K562 (cell line): ENCODE measurements around the gene LSR. TPM values are rescaled to one million over a fixed set of nuclear protein-coding genes. Genes with fewer than 3 reads are reported as not detected.

Experiments
- ATAC-seq: fragments of 200-7000 bp; cut with Tn5 transposase; 3 replicates; pipeline ENCODE4 v1.9.1; 2020; ENCODE audit warnings: moderate library complexity
- BruUV-seq: library from RNA; stranded (reverse); fragments of 400-500 nt; replicated peaks from 2 replicates; lab custom pipeline; 2021; lab: Mats Ljungman, UMichigan
- CTCF ChIA-PET: fragments of 300-600 bp; formaldehyde crosslinking; extraction: SDS; loops from one replicate; lab custom pipeline; 2021; ENCODE audit warnings: low intra/inter-chr PET ratio; lab: Yijun Ruan, JAX
- POLR2A ChIA-PET: fragments of 300-600, 350-650 bp; sonication (Branson Sonifier 250); formaldehyde crosslinking; extraction: SDS; loops from one replicate; lab custom pipeline; 2021; ENCODE audit warnings: antibody characterized with exemption, inconsistent platforms; lab: Yijun Ruan, JAX
- DNase-seq, 4 experiments: peaks; one replicate each; pipeline versions ENCODE4 v3.0.0 to v3.0.0-alpha.2; 2011 to 2018; ENCODE audit warnings: low spot score in 3 of 4, mixed read lengths in 3 of 4; ENCODE audit errors: extremely low read depth in 1 of 4
- FAIRE-seq: peaks from 2 replicates; lab custom pipeline; 2011; peaks lifted over from hg19 to GRCh38; lab: Jason Lieb, UNC
- H2AFZ ChIP-seq: 2 replicates; pipeline ENCODE4 v1.6.0; 2011; ENCODE audit warnings: low read depth, low read length, control low read depth, inconsistent platforms
- H3K27ac ChIP-seq: fragments of 200-600 bp; 3 replicates; pipeline ENCODE4 v1.8.0; 2011; ENCODE audit warnings: low read depth, mild to moderate bottlenecking, control low read depth, inconsistent platforms, low read length, moderate library complexity, mixed read lengths; ENCODE audit errors: extremely low read depth
- H3K27me3 ChIP-seq, 2 experiments: fragments of 300-600 bp in 1 of 2; 2 replicates in 1 of 2; 3 replicates in 1 of 2; pipeline versions ENCODE4 v1.6.0 to v1.8.0; 2011; ENCODE audit warnings: inconsistent platforms in 2 of 2, low read length in 2 of 2, mild to moderate bottlenecking in 1 of 2, mixed read lengths in 1 of 2, moderate library complexity in 1 of 2; ENCODE audit not compliant: control insufficient read depth in 2 of 2, insufficient read depth in 2 of 2
- H3K36me3 ChIP-seq: fragments of 300-600 bp; 3 replicates; pipeline ENCODE4 v1.8.0; 2011; ENCODE audit warnings: mild to moderate bottlenecking, low read length, inconsistent platforms; ENCODE audit not compliant: control insufficient read depth, insufficient read depth
- H3K4me1 ChIP-seq, 2 experiments: fragments of 200-600 bp in 1 of 2; replicated peaks in 1 of 2; 2 replicates in 1 of 2; 3 replicates in 1 of 2; pipeline versions ENCODE4 v1.5.1 to v1.8.0; 2011; ENCODE audit warnings: inconsistent platforms in 2 of 2, low read length in 2 of 2, mild to moderate bottlenecking in 1 of 2, mixed read lengths in 1 of 2, moderate library complexity in 1 of 2; ENCODE audit not compliant: control insufficient read depth in 2 of 2, insufficient read depth in 2 of 2
- H3K4me2 ChIP-seq: 2 replicates; pipeline ENCODE4 v1.6.1; 2011; ENCODE audit warnings: low read length, control low read depth, inconsistent platforms, mixed read lengths; ENCODE audit not compliant: insufficient read depth
- H3K4me3 ChIP-seq: fragments of 200-600 bp; sonication (generic), shearing (Covaris generic); 2 replicates; pipeline ENCODE4 v1.5.1; 2016; ENCODE audit warnings: control low read depth, inconsistent platforms
- H3K79me2 ChIP-seq: fragments of 200-600 bp; 3 replicates; pipeline ENCODE4 v1.8.0; 2011; ENCODE audit warnings: low read length, inconsistent platforms; ENCODE audit not compliant: control insufficient read depth, insufficient read depth
- H3K9ac ChIP-seq, 2 experiments: 2 replicates each; pipeline versions ENCODE4 v1.6.0 to v1.6.1; 2011; ENCODE audit warnings: low read depth in 2 of 2, low read length in 2 of 2, control low read depth in 1 of 2, inconsistent platforms in 1 of 2, mild to moderate bottlenecking in 1 of 2, mixed read lengths in 1 of 2; ENCODE audit not compliant: insufficient read depth in 1 of 2
- H3K9me1 ChIP-seq: one replicate; pipeline ENCODE4 v1.6.0; 2011; ENCODE audit warnings: inconsistent platforms, mild to moderate bottlenecking, low read length, moderate library complexity; ENCODE audit not compliant: control insufficient read depth, insufficient read depth
- H3K9me3 ChIP-seq: replicated peaks from 2 replicates; pipeline ENCODE4 v1.5.1; 2011; ENCODE audit warnings: low read depth, low read length, inconsistent platforms; ENCODE audit not compliant: control insufficient read depth, insufficient read depth
- H4K20me1 ChIP-seq: replicated peaks from 2 replicates; pipeline ENCODE4 v1.6.1; 2011; ENCODE audit warnings: low read length, inconsistent platforms, mixed read lengths; ENCODE audit not compliant: control insufficient read depth, insufficient read depth
- ADNP ChIP-seq: fragments of 200-800 bp; sonication (Bioruptor generic); IDR thresholded peaks from 2 replicates; pipeline ENCODE4 v1.6.1; 2016; ENCODE audit warnings: missing genetic modification characterization, missing compliant biosample characterization
- ARID1B ChIP-seq: fragments of 450-650 bp; IDR thresholded peaks from 2 replicates; pipeline ENCODE4 v1.6.1; 2016; ENCODE audit warnings: antibody characterized with exemption, mild to moderate bottlenecking, inconsistent platforms
- BCOR ChIP-seq: fragments of 450-650 bp; IDR thresholded peaks from 2 replicates; pipeline ENCODE4 v1.6.1; 2016
- CBFA2T2 ChIP-seq: fragments of 450-650 bp; conservative IDR thresholded peaks from 2 replicates; pipeline ENCODE4 v1.6.1; 2017; ENCODE audit warnings: mild to moderate bottlenecking
- CBFA2T3 ChIP-seq: fragments of 450-650 bp; IDR thresholded peaks from 2 replicates; pipeline ENCODE4 v1.6.1; 2017
- CBX2 ChIP-seq: fragments of 200-600 bp; sonication (generic); IDR thresholded peaks from one replicate; pipeline ENCODE4 v1.6.1; 2012; ENCODE audit warnings: mild to moderate bottlenecking, low read length, inconsistent platforms; ENCODE audit not compliant: insufficient read depth, poor library complexity, severe bottlenecking
- CTBP1 ChIP-seq: fragments of 450-650 bp; IDR thresholded peaks from 2 replicates; pipeline ENCODE4 v1.6.1; 2016; ENCODE audit warnings: borderline replicate concordance
- EP300 ChIP-seq: IDR thresholded peaks from 2 replicates; pipeline ENCODE4 v1.6.1; 2012; ENCODE audit warnings: low read length, improper control_type of control experiment
- JUNB ChIP-seq: fragments of 450-650 bp; formaldehyde crosslinking; conservative IDR thresholded peaks from 2 replicates; pipeline ENCODE4 v1.4.0; 2020; ENCODE audit warnings: mild to moderate bottlenecking
- KDM1A ChIP-seq, 2 experiments: fragments of 450-650 bp; IDR thresholded peaks; 2 replicates each; pipeline ENCODE4 v1.6.1; 2016; ENCODE audit warnings: mild to moderate bottlenecking in 2 of 2
- KLF16 ChIP-seq: IDR thresholded peaks from 2 replicates; pipeline ENCODE4 v1.6.1; 2016; ENCODE audit warnings: antibody characterized with exemption
- RBM25 ChIP-seq: fragments of 200-400 bp; formaldehyde crosslinking; IDR thresholded peaks from 2 replicates; pipeline ENCODE4 v1.6.1; 2018; ENCODE audit warnings: low read length, low read depth, moderate library complexity; ENCODE audit not compliant: severe bottlenecking
- RCOR1 ChIP-seq, 2 experiments: IDR thresholded peaks; 2 replicates each; pipeline ENCODE4 v1.6.1; 2012; ENCODE audit warnings: low read depth in 2 of 2, low read length in 2 of 2, borderline replicate concordance in 1 of 2, improper control_type of control experiment in 1 of 2
- SMARCA4 ChIP-seq: fragments of 450-650 bp; IDR thresholded peaks from 2 replicates; pipeline ENCODE4 v1.6.1; 2016
- SOX6 ChIP-seq: fragments of 450-650 bp; IDR thresholded peaks from 2 replicates; pipeline ENCODE4 v1.6.1; 2014; ENCODE audit warnings: mild to moderate bottlenecking
- TAL1 ChIP-seq: fragments of 450-650 bp; IDR thresholded peaks from 2 replicates; pipeline ENCODE4 v1.6.1; 2016; ENCODE audit warnings: mild to moderate bottlenecking
- TCF3 ChIP-seq: sonication (generic); formaldehyde crosslinking; IDR thresholded peaks from 2 replicates; pipeline ENCODE4 v1.4.0; 2020; ENCODE audit warnings: mild to moderate bottlenecking, missing genetic modification reagents
- TEAD4 ChIP-seq, 2 experiments: sonication (generic) in 1 of 2; formaldehyde crosslinking in 1 of 2; IDR thresholded peaks; 2 replicates each; pipeline versions ENCODE4 v1.6.1 to v1.8.0; 2012 to 2022; ENCODE audit warnings: borderline replicate concordance in 1 of 2, inconsistent platforms in 1 of 2, low read length in 1 of 2, mild to moderate bottlenecking in 1 of 2, missing genetic modification reagents in 1 of 2
- ZC3H8 ChIP-seq: fragments of 450-650 bp; IDR thresholded peaks from 2 replicates; pipeline ENCODE4 v1.6.1; 2017
- ZMIZ1 ChIP-seq, 2 experiments: fragments of 150-350 bp in 1 of 2; IDR thresholded peaks; 2 replicates each; pipeline ENCODE4 v1.6.1; 2012 to 2016; ENCODE audit warnings: low read depth in 2 of 2, low read length in 2 of 2, mild to moderate bottlenecking in 1 of 2, moderate library complexity in 1 of 2
- WGBS: fragments of 100-300 bp; shearing (Covaris generic); methylation state at CpG from one replicate; pipeline ENCODE4 v1.1.6; 2016; ENCODE audit warnings: low coverage, mixed read lengths; ENCODE audit not compliant: insufficient coverage; ENCODE audit errors: missing lambda C conversion rate; 5-methylcytosine and 5-hydroxymethylcytosine counted together
- in situ Hi-C: fragments of 300-500 bp; cut with MboI; formaldehyde crosslinking; loops from 4 replicates; pipeline ENCODE4 v1.15.0; 2018; ENCODE audit warnings: inconsistent platforms, mixed read lengths
- intact Hi-C: fragments of 100-400 bp; cut with micrococcal nuclease; formaldehyde crosslinking; loops from 2 replicates; pipeline ENCODE4 v1.14.2; 2022
- polyA plus RNA-seq, 8 experiments: library from polyadenylated mRNA; depleted of rRNA in 4 of 8; stranded (reverse) in 5 of 8; unstranded in 3 of 8; fragments of >200 nt; fragmentation: Nextera tagmentation in 2 of 8; fragmentation: Illumina TruSeq in 1 of 8; extraction: Ambion mirVana in 2 of 8; extraction: Trizol in 1 of 8; gene quantifications; 2 replicates each; pipeline versions ENCODE4 v1.2.1 to v1.2.3, GENCODE V29; 2011 to 2014; ENCODE audit warnings: inconsistent platforms in 1 of 8, missing spikeins in 1 of 8
- total RNA-seq, 7 experiments: library from RNA; depleted of rRNA in 6 of 7; stranded (reverse); fragments of >200 nt in 6 of 7; fragmentation: Illumina TruSeq in 2 of 7; extraction: Trizol in 2 of 7; gene quantifications; 2 replicates each; pipeline versions ENCODE4 v1.2.1 to v1.2.3, GENCODE V29; 2011 to 2021; ENCODE audit warnings: low replicate concordance in 1 of 7
- TF ChIP-seq, protein P1 (sequence below): fragments of 250-450 bp; sonication (Bioruptor Pico); IDR thresholded peaks from 2 replicates; pipeline ENCODE4 v1.8.0; 2021; ENCODE audit warnings: mild to moderate bottlenecking, moderate library complexity

Gene LSR
- total and polyA plus RNA-seq, 9 of the 15 experiments (the other 6 are each of a cell fraction or from before 2014, with no cell fraction given) = 0.44 to 87.9 (median 28.0) TPM

DNA sequence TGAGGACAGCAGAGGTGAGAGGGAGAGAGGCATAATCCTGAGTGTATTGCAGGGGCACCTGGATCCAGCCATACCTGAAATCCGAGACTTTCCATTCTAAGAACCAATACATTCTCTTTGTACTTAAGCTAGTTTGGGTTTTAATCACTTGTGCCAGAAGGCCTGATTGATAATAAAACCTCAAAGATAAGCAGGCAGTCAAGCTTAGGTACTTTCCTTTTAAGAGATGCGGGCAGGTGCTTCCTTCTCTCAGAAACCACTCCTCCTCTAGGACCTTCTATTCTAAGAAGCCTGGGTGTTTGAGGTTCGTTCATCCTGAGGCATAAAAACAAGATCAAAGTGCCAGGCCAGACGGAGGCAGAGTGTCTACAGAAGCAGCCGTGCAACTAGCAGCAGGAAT lies 42.4 kb upstream of the LSR start:
- WGBS = 8% methylated on average over 5 of the region's 5 CpGs
- DNase-seq (peak in 1 of 4 experiments; percentile 55), ATAC-seq (no peak), FAIRE-seq (peak; percentile 48)
- H3K9me3 ChIP-seq = 0 out of 2 replicates have a peak, but pooled peaks cover 2% of the 10 kb centered on the region
- H3K4me1 ChIP-seq = peaks cover 29 to 41% of the 10 kb centered on the region in 2 experiments
- CTCF ChIA-PET = no interaction called here
- POLR2A ChIA-PET = interaction anchor here (1.1 to 1.2 kb wide), 2 partner anchors 34 to 44 kb away, joined by 3 to 8 read pairs; no protein-coding TSS in a partner anchor
- BruUV-seq = no TSS peak
- H3K4me2 ChIP-seq = peak overlapping the region; percentile 53; the same call in 1 of the 2 replicates
- no peak overlapping the region for H3K9ac ChIP-seq
- no peaks in the 10 kb centered on the region for H3K9me1 ChIP-seq
- no peaks in the 10 kb centered on the region for H3K27me3 ChIP-seq
- H3K36me3 ChIP-seq = no peaks in the 10 kb centered on the region
- no peak overlapping the region; the same call in 2 of the 3 replicates for H3K27ac ChIP-seq
- H4K20me1 ChIP-seq = no peaks in the 10 kb centered on the region
- H3K4me3 ChIP-seq = no peak overlapping the region
- in situ Hi-C loops = no loop called here
- H2AFZ ChIP-seq = no peak overlapping the region
- no peaks in the 10 kb centered on the region for H3K79me2 ChIP-seq
- intact Hi-C loops = loop anchor here (5.0 kb wide), 3 partner anchors 39 to 54 kb away; partner anchors contain the start of genes FXYD5 and LSR
- TF ChIP-seq, protein P1, sequence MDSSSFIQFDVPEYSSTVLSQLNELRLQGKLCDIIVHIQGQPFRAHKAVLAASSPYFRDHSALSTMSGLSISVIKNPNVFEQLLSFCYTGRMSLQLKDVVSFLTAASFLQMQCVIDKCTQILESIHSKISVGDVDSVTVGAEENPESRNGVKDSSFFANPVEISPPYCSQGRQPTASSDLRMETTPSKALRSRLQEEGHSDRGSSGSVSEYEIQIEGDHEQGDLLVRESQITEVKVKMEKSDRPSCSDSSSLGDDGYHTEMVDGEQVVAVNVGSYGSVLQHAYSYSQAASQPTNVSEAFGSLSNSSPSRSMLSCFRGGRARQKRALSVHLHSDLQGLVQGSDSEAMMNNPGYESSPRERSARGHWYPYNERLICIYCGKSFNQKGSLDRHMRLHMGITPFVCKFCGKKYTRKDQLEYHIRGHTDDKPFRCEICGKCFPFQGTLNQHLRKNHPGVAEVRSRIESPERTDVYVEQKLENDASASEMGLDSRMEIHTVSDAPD (CRISPR knock-in tag) = no peak
- peak; percentile 61 for TF ChIP-seq TAL1
- TF ChIP-seq BCOR = peak; percentile 69
- peak in 1 of 2 experiments; percentile 76; a peak in 2 of 4 replicates for TF ChIP-seq RCOR1 (IDR thresholded peaks at IDR 0.05; ENCODE audit: borderline replicate concordance in 1 of 2, low read depth in 2 of 2, low read length in 2 of 2)
- peak; percentile 76 for TF ChIP-seq CBFA2T3
- peak; percentile 30; the same call in 1 of the 2 replicates for TF ChIP-seq SOX6
- peak; percentile 46 to 57 for TF ChIP-seq KDM1A (IDR thresholded peaks at IDR 0.05)
- TF ChIP-seq RBM25 = peak; percentile 77
- TF ChIP-seq ZMIZ1 (IDR thresholded peaks at IDR 0.05; ENCODE audit: low read depth in 2 of 2, low read length in 2 of 2) = no peak
- peak; percentile 69 for TF ChIP-seq CBFA2T2
- TF ChIP-seq TCF3 (CRISPR knock-in tag) = peak; percentile 81
- TF ChIP-seq EP300 = peak; percentile 39; the same call in 1 of the 2 replicates
- TF ChIP-seq CTBP1 = peak; percentile 27; the same call in 1 of the 2 replicates
- peak; percentile 83 for TF ChIP-seq TEAD4 (IDR thresholded peaks at IDR 0.05; ENCODE audit: low read length)
- TF ChIP-seq TEAD4 (CRISPR knock-in tag; IDR thresholded peaks at IDR 0.05; ENCODE audit: borderline replicate concordance) = no peak
- no peak for TF ChIP-seq CBX2
- TF ChIP-seq KLF16 = peak; percentile 63; the same call in 1 of the 2 replicates
- TF ChIP-seq JUNB (CRISPR knock-in tag) = no peak
- TF ChIP-seq ADNP (tag) = peak; percentile 82; the same call in 1 of the 2 replicates
- no peak for TF ChIP-seq ZC3H8
- TF ChIP-seq ARID1B = peak; percentile 70
- peak; percentile 24; the same call in 1 of the 2 replicates for TF ChIP-seq SMARCA4
